ENCODE results near the gene CEP120.
"Not testable (repeated sequence)": the region's sequence is repeated elsewhere in the genome, so short reads cannot be mapped to it uniquely, and the experiment has no call there.

Gene CEP120

DNA sequence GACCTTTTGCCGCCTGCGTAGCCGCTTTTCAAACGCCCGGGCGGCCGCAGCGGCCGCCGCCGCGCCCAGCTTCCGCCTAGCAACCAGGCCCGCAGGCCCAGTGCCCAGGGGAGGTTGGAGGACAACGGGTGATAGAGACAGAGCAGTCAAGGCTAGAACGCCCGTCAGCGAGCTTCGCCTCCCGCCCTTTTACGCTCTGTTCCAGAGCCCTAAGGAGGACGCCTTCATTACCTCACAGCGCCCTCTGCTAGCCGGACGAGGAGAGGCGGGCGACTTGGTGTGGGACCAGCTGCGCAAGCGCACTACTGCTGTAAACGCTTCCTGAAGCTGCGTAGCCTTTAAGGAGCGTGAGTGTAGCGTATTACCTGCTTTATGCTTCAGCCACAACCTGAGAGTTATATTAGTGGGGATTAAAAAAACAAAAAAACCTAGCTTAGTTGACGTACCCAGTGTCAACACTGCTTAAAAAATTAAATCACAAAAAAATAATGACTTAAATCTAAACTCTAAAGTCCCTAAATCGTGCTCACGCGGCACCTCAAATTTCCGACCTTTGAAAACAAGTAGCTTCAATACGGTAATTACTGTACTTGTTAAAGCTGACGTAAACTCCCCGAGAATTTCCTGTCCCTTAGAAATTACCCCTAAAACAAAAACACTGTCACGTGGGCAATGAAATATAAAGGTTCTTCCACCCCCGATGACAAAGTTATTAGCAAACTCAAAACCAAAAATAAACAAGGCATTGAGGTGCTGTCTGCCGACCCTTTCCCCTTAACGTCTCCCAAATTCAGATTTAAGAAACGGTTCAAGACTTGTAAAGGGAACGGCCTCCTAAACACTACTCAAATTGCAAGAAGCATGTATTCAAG is at the start of gene CEP120:
Gene CEP120 (minus strand): TSS at position 126 of the 872 bp plus-strand sequence. CDS start 405 bp downstream, outside the sequence.
- peak; percentile 91 for DNase-seq (ENCODE audit: low read depth)

DNA sequence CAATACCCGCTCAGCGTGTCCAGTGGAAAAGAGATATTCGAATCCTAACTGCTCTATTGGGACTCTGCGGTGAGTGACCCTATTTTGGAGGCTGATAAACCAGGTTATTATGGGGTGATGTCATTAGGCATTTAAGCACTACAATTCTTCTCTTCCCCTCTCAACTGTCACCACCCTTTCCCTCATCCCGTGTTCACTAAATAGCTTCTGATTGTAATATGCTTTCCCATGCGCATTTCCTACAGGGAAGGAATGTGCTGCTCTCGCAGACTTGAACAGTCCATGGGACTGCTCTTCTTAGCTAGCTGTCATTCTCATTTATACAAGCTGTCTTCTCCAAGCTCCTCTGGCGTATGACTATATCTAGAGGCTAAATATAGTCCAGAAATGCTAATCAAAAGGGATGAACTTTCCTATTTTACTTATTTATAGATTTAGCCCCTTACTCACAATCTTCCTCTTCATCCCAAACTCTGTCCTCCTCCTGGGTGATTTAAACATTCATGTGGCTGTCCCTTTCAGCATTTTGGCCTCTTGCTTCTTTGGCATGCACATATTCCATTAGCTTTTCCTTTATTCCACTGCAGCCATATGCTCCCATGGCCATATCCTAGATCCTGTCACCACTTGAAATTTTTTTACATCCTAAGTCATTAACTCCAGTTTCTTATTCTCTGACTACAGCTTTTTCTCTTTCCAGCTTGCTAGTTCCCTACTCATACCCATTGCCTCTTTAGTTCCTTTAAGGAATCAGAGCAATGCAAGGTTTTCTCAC is 49.1 kb upstream of the CEP120 start:
- DNase-seq (ENCODE audit: low read depth): no peak

DNA sequence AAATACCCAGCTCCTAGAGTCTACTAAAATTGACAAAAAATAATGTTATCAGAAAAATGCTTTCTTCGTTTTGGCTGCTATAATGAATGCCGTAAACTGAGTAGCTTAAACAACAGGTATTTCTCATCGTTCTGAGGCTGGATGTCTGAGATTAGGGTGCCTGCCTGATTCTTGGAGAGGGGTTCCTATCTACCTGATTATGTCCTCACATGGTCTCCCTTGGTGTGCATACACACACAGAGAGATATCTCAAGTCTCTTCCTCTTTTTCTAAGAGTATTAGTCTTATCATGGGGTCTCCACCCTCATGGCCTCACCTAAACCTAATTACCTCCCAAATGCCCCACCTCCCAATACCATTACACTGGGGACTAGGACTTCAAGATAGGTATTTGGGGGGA is 48.2 kb upstream of the CEP120 start:
- no peak for DNase-seq (ENCODE audit: low read depth)

DNA sequence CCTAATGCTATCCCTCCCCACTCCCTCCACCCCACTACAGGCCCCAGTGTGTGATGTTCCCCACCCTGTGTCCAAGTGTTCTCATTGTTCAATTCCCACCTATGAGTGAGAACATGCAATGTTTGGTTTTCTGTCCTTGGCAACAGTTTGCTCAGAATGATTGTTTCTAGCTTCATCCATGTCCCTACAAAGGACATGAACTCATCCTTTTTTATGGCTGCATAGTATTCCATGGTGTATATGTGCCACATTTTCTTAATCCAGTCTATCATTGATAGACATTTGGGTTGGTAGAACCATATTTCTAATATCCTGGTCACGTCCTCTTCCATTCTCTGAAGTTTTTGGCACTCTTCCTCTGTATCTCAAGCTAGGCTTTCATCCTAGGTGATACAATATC is 43.6 kb upstream of the CEP120 start:
- DNase-seq (ENCODE audit: low read depth): not testable (repeated sequence)

- DNase-seq (ENCODE audit: low read depth): no peak
Measured at GRCh38 chr5:123460296-123460729, 37.1 kb upstream of the CEP120 start.

DNA sequence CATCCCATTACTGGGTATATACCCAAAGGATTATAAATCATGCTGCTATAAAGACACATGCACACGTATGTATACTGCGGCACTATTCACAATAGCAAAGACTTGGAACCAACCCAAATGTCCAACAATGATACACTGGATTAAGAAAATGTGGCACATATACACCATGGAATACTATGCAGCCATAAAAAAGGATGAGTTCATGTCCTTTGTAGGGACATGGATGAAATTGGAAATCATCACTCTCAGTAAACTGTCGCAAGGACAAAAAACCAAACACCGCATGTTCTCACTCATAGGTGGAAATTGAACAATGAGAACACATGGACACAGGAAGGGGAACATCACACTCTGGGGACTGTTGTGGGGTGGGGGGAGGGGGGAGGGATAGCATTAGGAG is 35.8 kb upstream of the CEP120 start:
- DNase-seq (ENCODE audit: low read depth): not testable (repeated sequence)

GRCh38 chr5:123456242-123456641 is 33.0 kb upstream of the CEP120 start:
- no peak for DNase-seq (ENCODE audit: low read depth)

GRCh38 chr5:123455640-123456039 is 32.4 kb upstream of the CEP120 start:
- no peak for DNase-seq (ENCODE audit: low read depth)

GRCh38 chr5:123455095-123455494 is 31.9 kb upstream of the CEP120 start:
- DNase-seq (ENCODE audit: low read depth): no peak

GRCh38 chr5:123454259-123454911 is 31.2 kb upstream of the CEP120 start:
- DNase-seq (ENCODE audit: low read depth): no peak

DNA sequence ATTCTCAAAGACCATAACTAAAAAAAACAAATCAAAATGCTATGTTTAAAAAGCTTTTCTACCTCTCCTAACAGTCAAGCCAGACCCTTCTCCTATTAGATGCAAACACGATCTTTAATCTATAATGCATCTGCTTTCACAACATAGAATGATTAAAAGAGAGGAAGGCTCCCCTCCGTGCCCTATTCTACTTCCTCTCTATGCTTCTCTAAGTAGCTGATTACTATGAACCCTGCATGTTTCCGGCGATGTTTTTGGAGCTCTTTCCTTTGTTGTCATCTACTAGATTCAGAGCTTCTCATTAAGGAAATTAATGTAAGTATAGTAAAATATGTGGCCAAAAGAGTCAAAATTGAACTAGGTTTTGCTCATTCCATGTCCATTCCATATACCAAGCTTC is 29.2 kb upstream of the CEP120 start:
- DNase-seq (ENCODE audit: low read depth): no peak

DNA sequence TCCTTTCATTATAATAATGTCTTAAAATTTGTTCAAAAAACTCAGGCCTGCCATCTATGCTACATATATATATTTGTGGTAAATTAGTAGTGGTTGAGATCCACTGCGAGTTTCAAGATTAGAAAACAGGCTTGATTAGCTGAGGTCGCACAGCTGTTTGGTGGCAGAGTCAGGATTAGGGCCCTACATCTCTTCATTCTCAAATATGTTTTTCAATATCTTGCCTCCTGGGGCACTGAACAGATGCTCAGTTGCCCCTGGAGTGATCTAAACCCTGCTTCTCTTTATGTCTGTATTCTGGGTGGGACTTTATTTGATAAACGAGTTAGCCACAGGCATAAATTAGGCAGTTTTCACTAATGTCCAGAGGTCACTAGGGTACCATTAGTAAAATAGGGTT is 27.8 kb upstream of the CEP120 start:
- DNase-seq (ENCODE audit: low read depth): no peak

GRCh38 chr5:123450640-123451039 is 27.4 kb upstream of the CEP120 start:
- DNase-seq (ENCODE audit: low read depth): no peak

DNA sequence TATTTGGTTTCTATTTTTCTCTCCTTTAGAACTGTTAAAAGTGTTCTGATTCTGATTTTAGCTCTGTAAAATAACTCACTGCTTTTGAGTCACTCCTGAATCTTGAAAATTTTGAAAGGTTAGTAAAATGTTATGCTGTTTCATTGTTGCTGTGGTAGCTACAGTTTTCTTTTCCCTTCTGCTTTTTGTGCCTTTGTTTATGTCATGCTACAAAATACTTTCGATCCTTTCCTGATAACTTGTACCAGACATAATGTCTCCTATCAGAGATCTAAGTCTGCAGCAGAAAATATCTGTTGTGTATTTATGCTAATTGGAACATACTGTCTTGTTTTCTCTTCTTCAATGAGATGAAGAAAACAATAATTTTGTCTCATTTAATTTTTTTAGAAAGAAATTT is 26.9 kb upstream of the CEP120 start:
- no peak for DNase-seq (ENCODE audit: low read depth)

DNA sequence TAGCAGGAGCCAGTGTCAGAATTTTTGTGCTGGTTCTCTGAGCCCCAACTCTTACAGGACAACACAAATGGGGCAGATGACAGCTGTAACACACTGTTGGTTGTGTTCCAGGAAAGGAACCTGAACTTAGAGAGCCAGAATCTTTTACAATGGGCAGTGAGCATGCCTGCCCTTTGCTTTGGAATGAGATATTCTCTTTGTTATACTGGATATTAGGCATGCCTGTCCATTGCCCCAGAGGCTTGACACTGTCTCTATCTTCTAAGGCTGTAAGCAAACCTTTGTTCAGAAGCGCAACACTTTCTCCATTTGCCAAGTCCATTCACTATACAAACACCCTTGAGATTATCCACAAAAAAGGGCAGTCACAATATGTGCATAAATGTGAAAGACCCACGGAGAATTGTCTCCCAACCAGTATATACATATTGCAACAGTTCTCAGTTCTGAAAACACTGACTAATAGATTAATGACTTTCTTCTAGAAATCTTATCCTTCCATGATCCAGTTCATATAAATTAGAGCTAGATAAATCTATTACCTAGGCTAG is 26.3 kb upstream of the CEP120 start:
- no peak for DNase-seq (ENCODE audit: low read depth)

DNA sequence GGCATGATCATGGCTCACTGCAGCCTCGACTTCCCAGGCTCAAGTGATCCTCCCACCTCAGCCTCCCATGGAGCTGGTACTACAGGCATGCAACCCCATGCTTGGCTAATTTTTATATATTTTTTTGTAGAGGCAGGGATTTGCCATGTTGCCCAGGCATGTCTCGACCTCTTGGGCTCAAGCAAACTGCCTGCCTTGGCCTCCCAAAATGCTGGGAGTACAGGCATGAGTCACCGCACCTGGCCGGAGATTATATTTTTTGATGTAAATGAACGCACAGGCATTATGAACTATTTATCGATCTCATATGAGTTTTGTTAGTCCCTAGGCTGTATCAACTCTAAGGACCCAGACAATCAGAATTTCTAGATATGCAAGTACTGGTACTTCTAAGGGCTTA is 25.5 kb upstream of the CEP120 start:
- DNase-seq (ENCODE audit: low read depth): no peak

GRCh38 chr5:123448017-123448617 is 24.9 kb upstream of the CEP120 start:
- DNase-seq (ENCODE audit: low read depth): no peak

DNA sequence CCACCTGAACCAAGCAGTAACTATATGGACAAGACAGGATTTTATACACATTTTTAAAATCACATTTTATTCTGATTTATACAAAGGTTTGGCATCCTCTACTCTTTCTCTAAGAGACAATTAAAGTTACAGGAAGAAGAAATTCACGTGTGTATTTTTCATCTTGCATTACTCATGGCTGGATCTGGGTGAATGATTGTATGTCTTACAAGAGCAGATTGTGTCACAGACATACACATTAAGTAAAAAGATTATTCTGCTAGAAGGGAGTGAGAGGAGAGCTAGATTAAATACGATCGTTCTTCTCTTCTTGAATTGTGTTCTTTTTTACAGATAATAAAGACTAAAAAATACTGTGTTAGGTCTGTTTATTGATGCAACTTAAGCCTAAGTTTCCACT is 20.8 kb upstream of the CEP120 start:
- no peak for DNase-seq (ENCODE audit: low read depth)

- no peak for DNase-seq (ENCODE audit: low read depth)
Measured at GRCh38 chr5:123441408-123441807, 18.2 kb upstream of the CEP120 start.

DNA sequence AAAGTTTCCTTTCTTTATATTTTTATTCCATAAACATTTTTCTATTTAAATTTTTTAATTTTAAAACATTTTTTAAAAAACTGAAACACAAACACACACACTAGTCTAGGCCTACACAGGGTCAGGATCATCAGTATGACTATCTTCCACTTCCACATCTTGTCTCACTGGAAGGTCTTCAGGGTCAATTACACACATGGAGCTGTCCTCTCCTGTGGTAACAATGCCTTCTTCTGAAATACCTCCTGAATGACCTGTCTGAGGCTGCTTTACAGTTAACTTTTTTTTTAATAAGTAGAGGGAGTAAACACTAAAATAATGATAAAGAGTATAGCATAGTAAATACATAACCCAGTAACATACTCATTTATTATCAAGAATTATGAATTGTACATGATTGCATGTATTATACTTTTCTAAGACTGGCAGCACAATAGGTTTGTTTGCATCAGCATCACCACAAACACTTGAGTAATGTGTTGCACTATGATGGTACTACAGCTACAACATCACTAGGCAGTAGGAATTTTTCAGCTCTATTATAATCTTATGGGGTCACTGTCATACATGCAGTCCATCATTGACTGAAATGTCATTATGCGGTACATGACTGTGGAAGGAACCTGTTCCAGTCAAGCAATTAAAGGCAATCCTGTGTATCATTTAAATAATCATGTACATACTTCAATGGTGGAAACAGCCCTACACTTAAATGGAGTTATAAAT is 17.4 kb upstream of the CEP120 start:
- no peak for DNase-seq (ENCODE audit: low read depth)

GRCh38 chr5:123439709-123440108 is 16.5 kb upstream of the CEP120 start:
- DNase-seq (ENCODE audit: low read depth): no peak
